ENCODE results near the gene LMO1.

Gene LMO1

DNA sequence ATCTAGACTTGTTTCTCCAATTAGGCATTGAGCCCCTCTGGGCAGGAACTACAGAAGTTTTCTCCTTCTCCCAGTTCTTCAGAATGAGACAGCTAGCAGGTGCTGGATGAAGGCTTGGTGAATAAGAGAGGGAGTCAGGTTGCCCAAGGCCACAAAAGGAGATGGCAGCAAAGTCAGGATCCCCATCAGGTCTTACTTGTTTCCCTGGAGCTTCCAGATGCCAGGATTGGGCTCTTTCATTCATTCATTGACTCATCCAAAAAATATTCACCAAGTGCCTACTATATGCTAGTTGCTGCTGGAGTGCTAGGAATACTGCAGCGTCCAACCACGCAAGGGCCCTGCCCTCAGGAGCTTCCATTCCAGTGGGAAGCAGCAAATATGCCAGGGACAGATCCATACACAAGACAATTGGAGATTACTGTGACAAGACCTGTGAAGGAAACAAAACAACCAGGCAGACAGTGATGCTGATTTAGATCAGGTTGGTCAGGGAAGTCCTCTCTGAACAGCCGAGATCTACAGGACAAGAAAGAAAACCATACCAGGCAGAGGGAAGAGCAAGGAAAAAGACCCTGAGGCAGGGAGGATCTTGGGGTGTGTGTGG, 24.6 kb upstream of the LMO1 start:
- DNase-seq (ENCODE audit: low read depth in 3 of 3), result no peak

- DNase-seq (ENCODE audit: low read depth in 3 of 3), result no peak
Observed at GRCh38 chr11:8287703-8288102, 24.0 kb upstream of the LMO1 start.

- DNase-seq (ENCODE audit: low read depth in 3 of 3), result no peak
Observed at GRCh38 chr11:8287297-8287696, 23.6 kb upstream of the LMO1 start.

- no peak for DNase-seq (ENCODE audit: low read depth in 3 of 3)
Observed at GRCh38 chr11:8286886-8287285, 23.2 kb upstream of the LMO1 start.

DNA sequence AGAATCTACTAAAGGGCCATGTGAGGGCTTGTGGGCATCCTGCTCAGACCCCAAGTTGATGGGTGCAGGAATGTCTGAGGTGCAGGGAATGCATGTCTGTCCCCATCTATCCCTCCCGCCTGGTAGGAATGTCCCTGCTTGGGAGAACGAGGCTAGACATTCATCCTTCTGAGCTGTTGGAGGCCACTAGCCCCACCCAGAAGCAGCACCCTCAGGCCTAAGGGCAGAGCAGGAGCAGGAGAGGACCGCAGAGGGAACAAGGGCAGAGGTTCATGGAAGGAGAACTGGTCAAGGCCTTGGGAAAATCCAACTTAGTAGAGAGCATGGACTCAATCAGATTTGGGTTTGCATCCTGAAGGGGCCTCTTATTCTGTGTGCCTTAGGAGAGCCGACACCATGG, 22.1 kb upstream of the LMO1 start:
- DNase-seq (ENCODE audit: low read depth in 3 of 3), result no peak

DNA sequence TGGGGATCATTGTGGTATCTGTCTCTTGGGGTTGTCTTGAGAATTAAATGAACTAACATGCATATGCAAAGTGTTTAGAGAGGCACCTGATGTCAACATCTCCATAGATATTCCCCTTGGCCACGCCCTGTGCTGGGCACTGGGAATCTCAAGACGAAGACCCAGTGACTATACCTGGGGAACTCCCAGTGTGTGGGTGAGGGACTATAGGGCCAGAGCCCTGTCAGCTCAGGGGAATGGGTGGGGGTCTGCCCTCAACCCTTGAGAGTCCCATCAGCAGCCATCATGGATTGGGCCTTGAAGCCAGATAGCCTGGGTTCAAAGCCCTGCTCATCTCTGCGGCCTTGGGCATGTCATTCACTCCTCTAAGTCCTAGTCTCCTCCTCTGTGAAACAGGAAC, 21.6 kb upstream of the LMO1 start:
- no peak for DNase-seq (ENCODE audit: low read depth in 3 of 3)

DNA sequence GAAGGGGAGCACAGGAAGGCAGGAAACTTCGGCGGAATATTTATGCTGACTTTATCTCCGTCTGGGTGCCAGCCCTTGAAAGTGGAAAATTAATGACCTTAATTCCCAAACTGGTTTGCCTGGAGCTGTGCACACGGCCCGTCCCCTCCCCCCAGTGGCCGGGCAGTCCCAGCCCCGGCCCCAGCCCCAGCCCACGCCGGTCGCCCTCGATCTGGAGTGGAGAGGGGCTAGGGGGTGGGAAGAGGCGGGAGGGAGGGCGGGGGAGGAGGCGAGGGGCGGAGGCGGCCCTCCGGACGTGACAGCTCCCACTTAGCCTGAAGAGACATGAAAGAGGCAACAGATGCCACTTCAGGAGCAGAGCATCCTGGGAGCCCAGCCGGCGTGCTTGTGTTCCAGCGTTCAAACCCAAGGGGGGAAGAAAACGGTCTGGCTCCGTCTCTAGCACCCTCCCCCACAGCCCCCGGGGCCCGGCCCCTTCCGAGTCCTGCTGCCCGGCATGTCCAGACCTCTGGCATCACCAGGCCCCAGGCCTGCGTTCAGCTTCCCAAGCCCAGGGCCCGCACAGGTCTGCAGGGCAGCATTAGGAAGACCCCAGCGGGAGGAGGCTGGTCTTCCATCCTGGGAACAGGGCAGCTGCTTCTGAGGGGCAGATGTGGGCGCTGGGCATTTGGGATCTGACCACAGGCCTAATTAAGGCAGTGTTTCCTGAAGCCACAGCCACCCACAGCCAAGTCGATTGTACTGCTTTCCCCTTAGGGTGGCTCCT, 20.0 kb upstream of the LMO1 start:
- DNase-seq (ENCODE audit: low read depth in 3 of 3), result no peak

- DNase-seq (ENCODE audit: low read depth in 3 of 3), result no peak
Observed at GRCh38 chr11:8283100-8283464, 19.4 kb upstream of the LMO1 start.

- no peak for DNase-seq (ENCODE audit: low read depth in 3 of 3)
Observed at GRCh38 chr11:8282631-8283030, 19.0 kb upstream of the LMO1 start.

DNA sequence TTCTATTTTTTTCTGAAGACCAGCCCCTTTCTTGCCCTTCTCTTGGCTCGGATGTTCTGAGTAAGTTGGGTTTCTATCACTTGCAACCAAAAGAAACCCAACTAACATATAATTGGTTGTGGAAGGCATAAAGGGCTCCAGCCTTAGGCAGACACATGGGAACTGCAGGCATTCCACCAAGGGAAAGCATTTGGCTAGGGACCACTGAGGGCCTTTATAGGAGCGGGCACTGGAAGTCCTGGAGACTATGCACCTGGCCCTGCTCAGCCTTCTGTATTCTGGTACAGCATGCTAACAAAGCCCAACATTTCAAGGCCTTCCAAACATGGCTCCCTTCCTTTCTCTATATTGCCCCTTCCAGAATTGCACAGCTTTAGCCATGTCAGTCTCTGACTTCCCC, 17.6 kb upstream of the LMO1 start:
- no peak for DNase-seq (ENCODE audit: low read depth in 3 of 3)

- no peak for DNase-seq (ENCODE audit: low read depth in 3 of 3)
Observed at GRCh38 chr11:8277691-8278090, 14.0 kb upstream of the LMO1 start.

- DNase-seq (ENCODE audit: low read depth in 3 of 3), result no peak
Observed at GRCh38 chr11:8276528-8276927, 12.8 kb upstream of the LMO1 start.

DNA sequence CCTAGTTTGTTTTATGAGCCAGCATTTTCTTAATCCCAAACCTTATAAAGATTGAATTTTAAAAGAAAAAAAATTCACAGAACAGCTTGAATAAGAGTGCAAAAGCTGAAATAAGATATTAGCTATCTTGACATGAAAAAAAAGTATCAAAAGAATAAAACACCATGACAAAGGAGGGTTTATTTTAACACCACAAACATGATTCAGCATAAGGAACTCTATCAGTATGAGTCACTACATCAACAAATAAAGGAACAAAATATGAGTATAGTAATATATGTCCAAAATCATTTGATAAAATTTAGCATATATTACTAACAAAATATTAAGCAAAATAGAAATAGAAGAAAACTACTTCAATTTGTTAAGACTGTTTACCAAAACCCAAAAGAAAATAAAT, 9.6 kb upstream of the LMO1 start:
- no peak for DNase-seq (ENCODE audit: low read depth in 3 of 3)

GRCh38 chr11:8271106-8271886, 7.6 kb upstream of the LMO1 start:
- DNase-seq (ENCODE audit: low read depth in 3 of 3), result no peak

DNA sequence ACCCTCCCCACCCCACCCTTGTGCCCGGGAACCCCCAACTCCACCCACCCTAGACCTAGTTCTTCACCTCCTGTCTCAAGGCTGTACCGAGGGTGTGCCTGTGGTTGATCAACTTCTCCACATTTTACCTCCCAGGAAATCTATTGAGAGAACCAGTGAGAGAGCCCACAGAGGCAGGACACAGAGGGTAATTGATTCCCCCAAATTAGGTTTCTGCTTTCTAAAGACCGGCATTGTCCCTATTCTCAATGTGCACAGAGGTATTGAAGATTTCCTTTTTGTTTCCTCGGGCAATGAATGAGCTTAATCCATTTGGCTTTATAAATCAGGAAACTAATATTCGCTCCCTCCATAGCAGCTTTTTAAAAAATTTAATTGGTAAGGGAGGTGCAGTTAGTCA, 6.0 kb upstream of the LMO1 start:
- no peak for DNase-seq (ENCODE audit: low read depth in 3 of 3)

DNA sequence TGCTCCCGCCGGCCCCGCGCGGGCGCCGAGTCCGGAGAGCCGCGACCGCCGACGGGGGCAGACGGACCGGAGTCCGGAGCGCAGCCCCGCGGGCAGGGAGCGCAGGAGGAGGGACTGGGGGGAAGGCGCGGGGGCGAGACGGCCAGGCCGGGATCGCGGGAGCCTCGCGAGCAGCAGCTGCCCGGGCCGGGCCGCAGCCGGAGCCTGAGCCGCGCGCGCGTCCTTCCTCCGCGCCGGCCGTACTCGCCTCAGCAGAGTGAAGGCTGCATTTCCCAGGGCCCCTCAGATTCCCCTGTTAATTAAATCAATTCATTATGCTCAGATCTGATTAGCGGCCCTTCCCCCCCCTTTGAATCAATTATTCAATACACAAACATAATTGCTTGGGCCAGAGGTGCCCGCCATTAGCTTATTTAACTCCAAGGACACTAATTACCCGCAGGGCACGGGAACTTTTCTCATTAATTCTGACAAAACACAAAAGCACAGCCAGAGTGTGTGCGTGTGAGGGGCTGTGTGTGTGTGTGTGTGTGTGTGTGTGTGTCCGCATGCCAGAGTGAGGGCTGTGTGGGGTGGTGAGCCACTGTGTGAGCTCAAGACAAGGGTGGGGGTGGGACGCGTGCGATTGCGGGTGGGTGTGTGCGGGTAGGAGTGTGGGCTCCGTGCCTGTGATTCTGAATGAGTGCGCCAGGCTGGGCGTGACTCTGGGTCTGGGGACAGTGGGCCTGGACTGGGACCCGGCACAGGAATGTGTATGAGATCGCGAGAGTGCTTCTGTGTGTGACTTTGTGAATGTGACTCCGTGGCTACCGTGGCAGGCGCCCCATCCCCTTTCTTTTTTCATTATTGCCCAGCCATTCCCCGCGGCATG, 5.1 kb upstream of the LMO1 start:
- DNase-seq (ENCODE audit: low read depth in 3 of 3), result no peak

DNA sequence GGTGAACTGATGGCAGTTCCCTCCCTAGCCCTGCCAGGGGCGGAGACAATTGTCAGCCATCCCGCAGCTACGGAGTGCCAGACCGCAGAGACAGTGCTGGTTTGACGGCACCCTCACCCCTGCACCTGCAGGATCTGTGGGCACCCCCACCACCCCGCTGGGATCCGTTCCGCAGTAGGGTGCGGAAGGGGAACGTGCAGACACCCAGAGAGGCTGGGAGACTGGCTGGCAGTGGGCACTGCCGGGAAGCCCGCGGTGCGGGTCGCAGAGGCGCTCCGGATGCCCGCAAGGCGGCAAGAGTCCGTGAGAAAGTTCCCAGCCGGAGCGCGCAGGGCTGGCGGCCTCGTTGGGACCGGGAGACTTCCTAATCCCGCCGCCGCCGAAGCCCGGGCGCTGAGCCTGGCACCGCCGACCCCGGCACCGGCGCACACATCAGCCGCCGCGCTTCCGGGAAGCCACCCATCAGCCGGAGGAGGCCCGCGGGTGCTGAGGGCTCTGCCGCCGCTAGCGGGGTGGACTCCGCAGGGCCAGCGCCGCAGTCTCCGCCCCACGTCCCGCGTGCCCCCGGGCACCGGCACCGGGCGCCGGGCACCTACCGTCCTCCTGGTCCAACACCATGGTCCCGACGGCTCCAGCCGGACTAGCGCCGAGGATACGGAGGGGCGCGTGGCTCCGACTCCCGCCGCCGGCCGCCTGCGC, 4.3 kb upstream of the LMO1 start:
- no peak for DNase-seq (ENCODE audit: low read depth in 3 of 3)

DNA sequence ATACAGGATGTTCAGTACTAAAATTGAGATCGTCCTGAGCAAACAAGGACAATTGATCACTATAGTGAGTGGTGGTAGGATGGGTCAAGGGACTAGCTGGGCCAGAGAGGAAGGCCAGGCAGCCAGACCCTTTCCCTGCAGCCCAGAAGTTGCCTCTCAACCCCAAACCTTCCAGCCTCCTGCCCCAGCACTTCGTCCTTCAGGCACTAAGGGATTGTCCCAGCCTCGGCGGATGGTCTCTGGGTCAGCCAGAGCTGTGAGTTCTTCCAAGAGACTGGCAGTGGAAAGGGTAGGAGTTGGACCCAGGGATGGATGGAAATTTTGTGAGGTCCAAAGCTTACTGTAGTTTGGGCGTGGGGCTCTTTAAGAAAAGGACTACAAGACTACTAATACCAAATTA, 3.6 kb upstream of the LMO1 start:
- DNase-seq (ENCODE audit: low read depth in 3 of 3), result no peak

- no peak for DNase-seq (ENCODE audit: low read depth in 3 of 3)
Observed at GRCh38 chr11:8266246-8267241, 2.9 kb upstream of the LMO1 start.

DNA sequence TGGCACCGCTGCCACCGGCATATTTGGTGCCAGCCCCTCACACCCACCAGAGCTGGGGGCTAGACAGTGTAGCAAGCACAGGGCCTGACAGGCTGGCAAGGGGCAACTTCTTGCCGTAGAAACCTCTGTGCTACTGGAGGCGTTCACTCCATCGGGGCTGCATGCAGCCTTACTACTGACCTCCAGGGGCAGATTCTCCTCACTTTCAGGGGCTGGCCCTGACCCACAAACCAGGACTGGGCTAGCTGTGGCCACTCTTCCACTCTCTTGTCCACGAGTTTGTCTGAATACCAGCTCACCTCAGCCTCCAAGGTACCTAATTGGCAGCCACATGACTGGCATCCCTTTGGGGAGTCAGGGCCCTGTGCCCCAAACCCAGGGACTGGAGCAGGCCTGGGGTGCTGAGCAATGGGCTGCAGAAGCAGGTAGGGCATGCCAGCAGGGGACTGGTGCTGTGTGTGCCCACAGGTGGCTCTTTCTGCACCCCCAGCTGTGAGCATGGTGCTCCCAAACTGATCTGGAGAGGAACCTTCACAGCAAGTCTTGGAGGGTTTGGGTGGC, 2.1 kb upstream of the LMO1 start:
- no peak for DNase-seq (ENCODE audit: low read depth in 3 of 3)
